HepG2 (cell line): ENCODE measurements around the gene POU6F1. TPM values are rescaled to one million over a fixed set of nuclear protein-coding genes. Genes with fewer than 3 reads are reported as not detected.

ENCODE experiments used
- ATM ChIP-seq: fragments of 450-650 bp; IDR thresholded peaks from 2 replicates; pipeline ENCODE4 v1.7.1; 2017; ENCODE audit warnings: mild to moderate bottlenecking, borderline replicate concordance
- BRD4 ChIP-seq: sonication (generic); formaldehyde crosslinking; IDR thresholded peaks from 2 replicates; pipeline ENCODE4 v1.4.0; 2020; ENCODE audit warnings: missing genetic modification reagents
- E2F1 ChIP-seq: sonication (generic); formaldehyde crosslinking; IDR thresholded peaks from 2 replicates; pipeline ENCODE4 v1.5.0; 2020; ENCODE audit warnings: missing genetic modification reagents
- GTF3A ChIP-seq: sonication (generic); formaldehyde crosslinking; conservative IDR thresholded peaks from 2 replicates; pipeline ENCODE4 v1.4.0; 2020; ENCODE audit warnings: mild to moderate bottlenecking, missing genetic modification reagents
- MYC ChIP-seq: sonication (generic); formaldehyde crosslinking; IDR thresholded peaks from 2 replicates; pipeline ENCODE4 v1.9.0; 2021; ENCODE audit warnings: missing genetic modification reagents, borderline replicate concordance
- PCBP1 ChIP-seq: fragments of 200-400 bp; formaldehyde crosslinking; IDR thresholded peaks from 2 replicates; pipeline ENCODE4 v1.6.1; 2017; ENCODE audit warnings: mild to moderate bottlenecking, low read depth, low read length, borderline replicate concordance
- PITX1 ChIP-seq: sonication (generic); formaldehyde crosslinking; IDR thresholded peaks from 2 replicates; pipeline ENCODE4 v1.5.1; 2020; ENCODE audit warnings: mild to moderate bottlenecking, missing genetic modification reagents
- POLR2A ChIP-seq, 2 experiments: IDR thresholded peaks; 2 replicates each; pipeline ENCODE4 v1.6.1; 2011; ENCODE audit warnings: low read depth in 2 of 2, low read length in 2 of 2, mild to moderate bottlenecking in 1 of 2, moderate library complexity in 1 of 2; ENCODE audit not compliant: insufficient read depth in 1 of 2
- SMARCC2 ChIP-seq: fragments of 450-650 bp; IDR thresholded peaks from 2 replicates; pipeline ENCODE4 v1.6.1; 2017; ENCODE audit warnings: antibody characterized with exemption, mild to moderate bottlenecking
- SUZ12 ChIP-seq: fragments of 150-350 bp; IDR thresholded peaks from 2 replicates; pipeline ENCODE4 v1.6.1; 2014; ENCODE audit warnings: low read depth, low read length
- TBX3 ChIP-seq: fragments of 450-650 bp; IDR thresholded peaks from 2 replicates; pipeline ENCODE4 v1.6.1; 2017; ENCODE audit warnings: antibody characterized with exemption, mild to moderate bottlenecking, inconsistent platforms, borderline replicate concordance
- TFE3 ChIP-seq: IDR thresholded peaks from 2 replicates; pipeline ENCODE4 v1.6.1; 2016
- YEATS4 ChIP-seq: sonication (generic); formaldehyde crosslinking; IDR thresholded peaks from 2 replicates; pipeline ENCODE4 v1.4.0; 2020; ENCODE audit warnings: missing genetic modification reagents, borderline replicate concordance
- ZNF788 ChIP-seq: sonication (generic); formaldehyde crosslinking; IDR thresholded peaks from 2 replicates; pipeline ENCODE4 v1.5.0; 2020; ENCODE audit warnings: mild to moderate bottlenecking, missing genetic modification reagents, borderline replicate concordance
- ZNF883 ChIP-seq: sonication (generic); formaldehyde crosslinking; IDR thresholded peaks from 2 replicates; pipeline ENCODE4 v1.5.1; 2020; ENCODE audit warnings: mild to moderate bottlenecking, missing genetic modification reagents; ENCODE audit errors: not compliant biosample characterization
- ZSCAN29 ChIP-seq: sonication (generic); formaldehyde crosslinking; conservative IDR thresholded peaks from 2 replicates; pipeline ENCODE4 v1.4.0; 2020; ENCODE audit warnings: mild to moderate bottlenecking, missing genetic modification reagents
- polyA plus RNA-seq, 8 experiments: library from polyadenylated mRNA; depleted of rRNA in 3 of 8; stranded (reverse) in 7 of 8; unstranded in 1 of 8; fragments of >200 nt; fragmentation: Illumina TruSeq in 4 of 8; extraction: Trizol in 4 of 8; gene quantifications; 2 replicates each; pipeline versions ENCODE4 v1.2.1 to v1.2.3, GENCODE V29; 2011 to 2016; ENCODE audit warnings: low read depth in 4 of 8, missing spikeins in 1 of 8, mixed read lengths in 1 of 8; ENCODE audit not compliant: insufficient read depth in 1 of 8
- total RNA-seq, 5 experiments: library from RNA; depleted of rRNA; stranded (reverse); fragments of >200 nt; fragmentation: Illumina TruSeq; extraction: Trizol; gene quantifications; 2 replicates each; pipeline ENCODE4 v1.2.3, GENCODE V29; 2016; ENCODE audit warnings: low read depth in 1 of 5
- TF ChIP-seq, protein P1 (sequence below): sonication (generic); formaldehyde crosslinking; IDR thresholded peaks from 2 replicates; pipeline ENCODE4 v1.8.1; 2023; ENCODE audit warnings: mild to moderate bottlenecking, inconsistent platforms, moderate library complexity, missing genetic modification reagents, borderline replicate concordance
- TF ChIP-seq, protein P2 (sequence below): sonication (generic); formaldehyde crosslinking; IDR thresholded peaks from 2 replicates; pipeline ENCODE4 v1.4.0; 2020; ENCODE audit warnings: low read depth, missing genetic modification reagents
- TF ChIP-seq, protein P3 (sequence below): sonication (generic); formaldehyde crosslinking; IDR thresholded peaks from 2 replicates; pipeline ENCODE4 v1.4.0; 2020; ENCODE audit warnings: missing genetic modification reagents

POU6F1 gene
- total and polyA plus RNA-seq, 2 of the 13 experiments (the other 11 are each of a cell fraction or from before 2014, with no cell fraction given), result 0.48 to 0.51 TPM

- TF ChIP-seq E2F1 (peak; percentile 37; the same call in 1 of the 2 replicates), MYC (CRISPR knock-in tag) (peak; percentile 60), ZNF883 (no peak), TFE3 (no peak), ZSCAN29 (CRISPR knock-in tag) (no peak), GTF3A (CRISPR knock-in tag) (no peak), PCBP1 (no peak), SUZ12 (no peak), ATM (no peak), PITX1 (CRISPR knock-in tag) (no peak), POLR2A (IDR thresholded peaks at IDR 0.05; ENCODE audit: insufficient read depth in 1 of 2, low read depth in 2 of 2, low read length in 2 of 2) (peak; percentile 68 to 87), YEATS4 (CRISPR knock-in tag) (peak; percentile 74), SMARCC2 (no peak), BRD4 (CRISPR knock-in tag) (peak; percentile 67; the same call in 1 of the 2 replicates), ZNF788 (CRISPR knock-in tag) (peak; percentile 72; the same call in 1 of the 2 replicates), TBX3 (peak; percentile 36; the same call in 1 of the 2 replicates)
- TF ChIP-seq, protein P1, sequence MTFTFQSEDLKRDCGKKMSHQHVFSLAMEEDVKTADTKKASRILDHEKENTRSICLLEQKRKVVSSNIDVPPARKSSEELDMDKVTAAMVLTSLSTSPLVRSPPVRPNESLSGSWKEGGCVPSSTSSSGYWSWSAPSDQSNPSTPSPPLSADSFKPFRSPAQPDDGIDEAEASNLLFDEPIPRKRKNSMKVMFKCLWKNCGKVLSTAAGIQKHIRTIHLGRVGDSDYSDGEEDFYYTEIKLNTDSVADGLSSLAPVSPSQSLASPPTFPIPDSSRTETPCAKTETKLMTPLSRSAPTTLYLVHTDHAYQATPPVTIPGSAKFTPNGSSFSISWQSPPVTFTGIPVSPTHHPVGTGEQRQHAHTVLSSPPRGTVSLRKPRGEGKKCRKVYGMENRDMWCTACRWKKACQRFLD (CRISPR knock-in tag), result no peak
- TF ChIP-seq, protein P2, sequence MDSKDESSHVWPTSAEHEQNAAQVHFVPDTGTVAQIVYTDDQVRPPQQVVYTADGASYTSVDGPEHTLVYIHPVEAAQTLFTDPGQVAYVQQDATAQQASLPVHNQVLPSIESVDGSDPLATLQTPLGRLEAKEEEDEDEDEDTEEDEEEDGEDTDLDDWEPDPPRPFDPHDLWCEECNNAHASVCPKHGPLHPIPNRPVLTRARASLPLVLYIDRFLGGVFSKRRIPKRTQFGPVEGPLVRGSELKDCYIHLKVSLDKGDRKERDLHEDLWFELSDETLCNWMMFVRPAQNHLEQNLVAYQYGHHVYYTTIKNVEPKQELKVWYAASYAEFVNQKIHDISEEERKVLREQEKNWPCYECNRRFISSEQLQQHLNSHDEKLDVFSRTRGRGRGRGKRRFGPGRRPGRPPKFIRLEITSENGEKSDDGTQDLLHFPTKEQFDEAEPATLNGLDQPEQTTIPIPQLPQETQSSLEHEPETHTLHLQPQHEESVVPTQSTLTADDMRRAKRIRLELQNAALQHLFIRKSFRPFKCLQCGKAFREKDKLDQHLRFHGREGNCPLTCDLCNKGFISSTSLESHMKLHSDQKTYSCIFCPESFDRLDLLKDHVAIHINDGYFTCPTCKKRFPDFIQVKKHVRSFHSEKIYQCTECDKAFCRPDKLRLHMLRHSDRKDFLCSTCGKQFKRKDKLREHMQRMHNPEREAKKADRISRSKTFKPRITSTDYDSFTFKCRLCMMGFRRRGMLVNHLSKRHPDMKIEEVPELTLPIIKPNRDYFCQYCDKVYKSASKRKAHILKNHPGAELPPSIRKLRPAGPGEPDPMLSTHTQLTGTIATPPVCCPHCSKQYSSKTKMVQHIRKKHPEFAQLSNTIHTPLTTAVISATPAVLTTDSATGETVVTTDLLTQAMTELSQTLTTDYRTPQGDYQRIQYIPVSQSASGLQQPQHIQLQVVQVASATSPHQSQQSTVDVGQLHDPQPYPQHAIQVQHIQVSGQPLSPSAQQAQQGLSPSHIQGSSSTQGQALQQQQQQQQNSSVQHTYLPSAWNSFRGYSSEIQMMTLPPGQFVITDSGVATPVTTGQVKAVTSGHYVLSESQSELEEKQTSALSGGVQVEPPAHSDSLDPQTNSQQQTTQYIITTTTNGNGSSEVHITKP (CRISPR knock-in tag), result 0 out of 2 replicates have a peak, but pooled peaks have one; percentile 47
- TF ChIP-seq, protein P3, sequence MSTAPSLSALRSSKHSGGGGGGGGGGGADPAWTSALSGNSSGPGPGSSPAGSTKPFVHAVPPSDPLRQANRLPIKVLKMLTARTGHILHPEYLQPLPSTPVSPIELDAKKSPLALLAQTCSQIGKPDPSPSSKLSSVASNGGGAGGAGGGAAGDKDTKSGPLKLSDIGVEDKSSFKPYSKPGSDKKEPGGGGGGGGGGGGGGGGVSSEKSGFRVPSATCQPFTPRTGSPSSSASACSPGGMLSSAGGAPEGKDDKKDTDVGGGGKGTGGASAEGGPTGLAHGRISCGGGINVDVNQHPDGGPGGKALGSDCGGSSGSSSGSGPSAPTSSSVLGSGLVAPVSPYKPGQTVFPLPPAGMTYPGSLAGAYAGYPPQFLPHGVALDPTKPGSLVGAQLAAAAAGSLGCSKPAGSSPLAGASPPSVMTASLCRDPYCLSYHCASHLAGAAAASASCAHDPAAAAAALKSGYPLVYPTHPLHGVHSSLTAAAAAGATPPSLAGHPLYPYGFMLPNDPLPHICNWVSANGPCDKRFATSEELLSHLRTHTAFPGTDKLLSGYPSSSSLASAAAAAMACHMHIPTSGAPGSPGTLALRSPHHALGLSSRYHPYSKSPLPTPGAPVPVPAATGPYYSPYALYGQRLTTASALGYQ (CRISPR knock-in tag), result no peak
Observed at GRCh38 chr12:51172515-51173431, 45.1 kb downstream of the POU6F1 start, which contains the start of gene TFCP2 (continued).
